Kidney tubule cell (primary cell): ENCODE results near the gene KDM8.

Experiments
- DNase-seq: peaks from one replicate; pipeline ENCODE4 v3.0.0-alpha.2; 2018; ENCODE audit warnings: low spot score

The KDM8 gene

GRCh38 chr16:27231692-27232060 lies 28.4 kb downstream of the KDM8 start:
- DNase-seq: no peak

- no peak for DNase-seq
These were observed 29.0 kb downstream of the KDM8 start for GRCh38 chr16:27232061-27232900.

GRCh38 chr16:27232901-27233625 lies 29.7 kb downstream of the KDM8 start:
- no peak for DNase-seq

- DNase-seq: no peak
These were observed 30.4 kb downstream of the KDM8 start for GRCh38 chr16:27233731-27234130.

- DNase-seq: no peak
These were observed 30.8 kb downstream of the KDM8 start for GRCh38 chr16:27234171-27234570.

- DNase-seq: no peak
These were observed 31.3 kb downstream of the KDM8 start for GRCh38 chr16:27234603-27235002.

GRCh38 chr16:27235055-27235937 lies 32.0 kb downstream of the KDM8 start:
- peak; percentile 67 for DNase-seq

GRCh38 chr16:27235938-27236245 lies 32.6 kb downstream of the KDM8 start:
- no peak for DNase-seq

GRCh38 chr16:27236635-27237218 lies 33.4 kb downstream of the KDM8 start:
- no peak for DNase-seq

- DNase-seq: no peak
These were observed 34.1 kb downstream of the KDM8 start for GRCh38 chr16:27237219-27238015.

- DNase-seq: no peak
These were observed 34.8 kb downstream of the KDM8 start for GRCh38 chr16:27238016-27238587.

GRCh38 chr16:27238591-27238990 lies 35.3 kb downstream of the KDM8 start:
- no peak for DNase-seq

- DNase-seq: no peak
These were observed 35.7 kb downstream of the KDM8 start for GRCh38 chr16:27239026-27239425.

GRCh38 chr16:27239906-27240655 lies 36.8 kb downstream of the KDM8 start:
- no peak for DNase-seq

GRCh38 chr16:27240948-27241531 lies 37.7 kb downstream of the KDM8 start:
- peak; percentile 70 for DNase-seq

GRCh38 chr16:27241658-27242057 lies 38.3 kb downstream of the KDM8 start:
- no peak for DNase-seq

GRCh38 chr16:27242398-27242797 lies 39.1 kb downstream of the KDM8 start:
- no peak for DNase-seq

- peak; percentile 83 for DNase-seq
These were observed 39.7 kb downstream of the KDM8 start for GRCh38 chr16:27242868-27243590.

GRCh38 chr16:27243725-27244362 lies 40.5 kb downstream of the KDM8 start:
- no peak for DNase-seq
